Activated naive CD4-positive, alpha-beta T cell treated with anti-CD3 and anti-CD28 coated beads, Interleukin-2, amount 10 ng/mL, durations not matched to agents 7 days and 5 days (primary cell): Measurements from ENCODE around the gene HP1BP3.
A peak's percentile ranks its signal among the peaks of the same experiment; 100 is the strongest.

Experiments
- CTCF ChIA-PET: fragments of 350-600 bp; sonication (Branson Sonifier 250); formaldehyde crosslinking; loops from one replicate; lab custom pipeline; 2021; ENCODE audit warnings: antibody characterized with exemption; lab: Charles Lee
- DNase-seq: peaks from one replicate; pipeline ENCODE4 v3.0.0-alpha.2; 2020
- H3K27ac Mint-ChIP-seq: one replicate; pipeline ENCODE4 v1.8.0; 2021; ENCODE audit warnings: mild to moderate bottlenecking, moderate library complexity, mixed read lengths
- H3K27me3 Mint-ChIP-seq: one replicate; pipeline ENCODE4 v1.8.0; 2021; ENCODE audit warnings: mild to moderate bottlenecking, mixed read lengths
- H3K36me3 Mint-ChIP-seq: one replicate; pipeline ENCODE4 v1.8.0; 2021; ENCODE audit warnings: mixed read lengths
- H3K4me1 Mint-ChIP-seq: one replicate; pipeline ENCODE4 v1.8.0; 2021; ENCODE audit warnings: mixed read lengths
- H3K4me3 Mint-ChIP-seq: one replicate; pipeline ENCODE4 v1.8.0; 2021; ENCODE audit warnings: mild to moderate bottlenecking, moderate library complexity, mixed read lengths
- H3K9me3 Mint-ChIP-seq: one replicate; pipeline ENCODE4 v1.8.0; 2021; ENCODE audit warnings: mixed read lengths

Gene HP1BP3

GRCh38 chr1:20787029-20787839 is at the start of gene HP1BP3:
TSS of gene HP1BP3 (minus strand) at chr1:20787307. CDS start at chr1:20780440, 6,867 bp downstream.
- peaks cover 9% of the 10 kb centered on the region for H3K27me3 Mint-ChIP-seq
- H3K27ac Mint-ChIP-seq, result peak within 1 kb of the TSS; percentile 98
- H3K4me1 Mint-ChIP-seq, result peaks cover 26% of the 10 kb centered on the region
- peak within 1 kb of the TSS; percentile 92 for H3K4me3 Mint-ChIP-seq
- no peaks in the 10 kb centered on the region for H3K9me3 Mint-ChIP-seq
- CTCF ChIA-PET, result interaction anchor here (0.7 to 1.7 kb wide), 2 partner anchors 57 to 408 kb away, joined by 3 to 6 read pairs; no protein-coding TSS in a partner anchor
- peak; percentile 84 for DNase-seq
- H3K36me3 Mint-ChIP-seq, result peaks cover 5% of the 10 kb centered on the region

- Mint-ChIP-seq H3K27me3 (no peaks in the 10 kb centered on the region), H3K4me3 (no peak overlapping the region), H3K4me1 (no peaks in the 10 kb centered on the region), H3K27ac (no peak overlapping the region), H3K36me3 (peaks cover 13% of the 10 kb centered on the region), H3K9me3 (no peaks in the 10 kb centered on the region)
- DNase-seq, result no peak
- CTCF ChIA-PET, result interaction anchor here (0.7 kb wide), 1 partner anchor 358 kb away, joined by 3 read pairs; no protein-coding TSS in a partner anchor
These were observed 49.1 kb upstream of the HP1BP3 start for GRCh38 chr1:20836230-20836629.

- Mint-ChIP-seq H3K27me3 (no peaks in the 10 kb centered on the region), H3K4me3 (no peak overlapping the region), H3K4me1 (no peaks in the 10 kb centered on the region), H3K36me3 (peaks cover 13% of the 10 kb centered on the region), H3K9me3 (no peaks in the 10 kb centered on the region), H3K27ac (no peak overlapping the region)
- CTCF ChIA-PET, result no interaction called here
- no peak for DNase-seq
These were observed 47.7 kb upstream of the HP1BP3 start for GRCh38 chr1:20834780-20835179.

GRCh38 chr1:20834192-20834591 is 47.1 kb upstream of the HP1BP3 start:
- Mint-ChIP-seq H3K27ac (no peak overlapping the region), H3K36me3 (peaks cover 13% of the 10 kb centered on the region), H3K9me3 (no peaks in the 10 kb centered on the region), H3K4me1 (no peaks in the 10 kb centered on the region), H3K4me3 (no peak overlapping the region), H3K27me3 (no peaks in the 10 kb centered on the region)
- CTCF ChIA-PET, result no interaction called here
- DNase-seq, result no peak

GRCh38 chr1:20830378-20830777 is 43.3 kb upstream of the HP1BP3 start:
- H3K4me3 Mint-ChIP-seq, result no peak overlapping the region
- no peaks in the 10 kb centered on the region for H3K9me3 Mint-ChIP-seq
- H3K36me3 Mint-ChIP-seq, result peaks cover 18% of the 10 kb centered on the region
- H3K27ac Mint-ChIP-seq, result no peak overlapping the region
- DNase-seq, result no peak
- CTCF ChIA-PET, result interaction anchor here (1.4 kb wide), 1 partner anchor 365 kb away, joined by 4 read pairs; no protein-coding TSS in a partner anchor
- no peaks in the 10 kb centered on the region for H3K4me1 Mint-ChIP-seq
- no peaks in the 10 kb centered on the region for H3K27me3 Mint-ChIP-seq

GRCh38 chr1:20829946-20830345 is 42.8 kb upstream of the HP1BP3 start:
- CTCF ChIA-PET, result interaction anchor here (1.4 kb wide), 1 partner anchor 365 kb away, joined by 4 read pairs; no protein-coding TSS in a partner anchor
- no peaks in the 10 kb centered on the region for H3K9me3 Mint-ChIP-seq
- H3K27me3 Mint-ChIP-seq, result no peaks in the 10 kb centered on the region
- no peak overlapping the region for H3K27ac Mint-ChIP-seq
- H3K4me3 Mint-ChIP-seq, result no peak overlapping the region
- no peak for DNase-seq
- peaks cover 13% of the 10 kb centered on the region for H3K36me3 Mint-ChIP-seq
- H3K4me1 Mint-ChIP-seq, result no peaks in the 10 kb centered on the region

- Mint-ChIP-seq H3K27me3 (no peaks in the 10 kb centered on the region), H3K4me3 (no peak overlapping the region), H3K27ac (no peak overlapping the region), H3K9me3 (no peaks in the 10 kb centered on the region), H3K4me1 (no peaks in the 10 kb centered on the region), H3K36me3 (peaks cover 9% of the 10 kb centered on the region)
- no peak for DNase-seq
- CTCF ChIA-PET, result no interaction called here
These were observed 42.4 kb upstream of the HP1BP3 start for GRCh38 chr1:20829531-20829930.

- H3K9me3 Mint-ChIP-seq, result no peaks in the 10 kb centered on the region
- DNase-seq, result no peak
- H3K36me3 Mint-ChIP-seq, result peaks cover 7% of the 10 kb centered on the region
- CTCF ChIA-PET, result no interaction called here
- H3K4me1 Mint-ChIP-seq, result no peaks in the 10 kb centered on the region
- no peak overlapping the region for H3K4me3 Mint-ChIP-seq
- H3K27ac Mint-ChIP-seq, result no peak overlapping the region
- no peaks in the 10 kb centered on the region for H3K27me3 Mint-ChIP-seq
These were observed 36.7 kb upstream of the HP1BP3 start for GRCh38 chr1:20823845-20824244.

- DNase-seq, result no peak
- Mint-ChIP-seq H3K9me3 (no peaks in the 10 kb centered on the region), H3K4me3 (no peak overlapping the region), H3K36me3 (peaks cover 3% of the 10 kb centered on the region), H3K27ac (no peak overlapping the region), H3K27me3 (no peaks in the 10 kb centered on the region), H3K4me1 (no peaks in the 10 kb centered on the region)
- CTCF ChIA-PET, result no interaction called here
These were observed 34.4 kb upstream of the HP1BP3 start for GRCh38 chr1:20821466-20821865.

GRCh38 chr1:20819818-20820217 is 32.7 kb upstream of the HP1BP3 start:
- CTCF ChIA-PET, result no interaction called here
- H3K9me3 Mint-ChIP-seq, result no peaks in the 10 kb centered on the region
- no peak for DNase-seq
- peaks cover 3% of the 10 kb centered on the region for H3K36me3 Mint-ChIP-seq
- no peaks in the 10 kb centered on the region for H3K27me3 Mint-ChIP-seq
- H3K27ac Mint-ChIP-seq, result no peak overlapping the region
- H3K4me3 Mint-ChIP-seq, result no peak overlapping the region
- H3K4me1 Mint-ChIP-seq, result no peaks in the 10 kb centered on the region

GRCh38 chr1:20814534-20814871 is 27.4 kb upstream of the HP1BP3 start:
- Mint-ChIP-seq H3K27ac (no peak overlapping the region), H3K36me3 (peaks cover 6% of the 10 kb centered on the region)

GRCh38 chr1:20811916-20812315 is 24.8 kb upstream of the HP1BP3 start:
- Mint-ChIP-seq H3K4me1 (no peaks in the 10 kb centered on the region), H3K27ac (no peak overlapping the region), H3K27me3 (no peaks in the 10 kb centered on the region), H3K36me3 (peaks cover 10% of the 10 kb centered on the region), H3K9me3 (no peaks in the 10 kb centered on the region), H3K4me3 (no peak overlapping the region)
- CTCF ChIA-PET, result no interaction called here
- no peak for DNase-seq

More at GRCh38 chr1:20814534-20814871, 27.4 kb upstream of the HP1BP3 start:
- CTCF ChIA-PET, result no interaction called here
- H3K9me3 Mint-ChIP-seq, result no peaks in the 10 kb centered on the region
- DNase-seq, result no peak
- no peaks in the 10 kb centered on the region for H3K4me1 Mint-ChIP-seq
- no peak overlapping the region for H3K4me3 Mint-ChIP-seq
- H3K27me3 Mint-ChIP-seq, result no peaks in the 10 kb centered on the region

GRCh38 chr1:20793236-20793635 is 6.1 kb upstream of the HP1BP3 start:
- Mint-ChIP-seq H3K27ac (no peak overlapping the region), H3K36me3 (no peaks in the 10 kb centered on the region), H3K9me3 (no peaks in the 10 kb centered on the region), H3K4me3 (no peak overlapping the region), H3K27me3 (peaks cover 10% of the 10 kb centered on the region), H3K4me1 (peaks cover 2% of the 10 kb centered on the region)
- no peak for DNase-seq
- CTCF ChIA-PET, result no interaction called here

- H3K27ac Mint-ChIP-seq, result no peak overlapping the region
- H3K27me3 Mint-ChIP-seq, result peaks cover 10% of the 10 kb centered on the region
- no peak overlapping the region for H3K4me3 Mint-ChIP-seq
- CTCF ChIA-PET, result no interaction called here
- DNase-seq, result no peak
- peaks cover 10% of the 10 kb centered on the region for H3K4me1 Mint-ChIP-seq
- no peaks in the 10 kb centered on the region for H3K36me3 Mint-ChIP-seq
- no peaks in the 10 kb centered on the region for H3K9me3 Mint-ChIP-seq
These were observed 5.1 kb upstream of the HP1BP3 start for GRCh38 chr1:20792196-20792595.

- Mint-ChIP-seq H3K4me3 (no peak overlapping the region), H3K4me1 (peaks cover 10% of the 10 kb centered on the region), H3K27me3 (peaks cover 10% of the 10 kb centered on the region), H3K9me3 (no peaks in the 10 kb centered on the region), H3K36me3 (peaks cover 5% of the 10 kb centered on the region), H3K27ac (no peak overlapping the region)
- CTCF ChIA-PET, result no interaction called here
- no peak for DNase-seq
These were observed 3.7 kb upstream of the HP1BP3 start for GRCh38 chr1:20790785-20791184.
